Measurements from ENCODE around the gene BHLHE23. TPM values are rescaled to one million over a fixed set of nuclear protein-coding genes. Genes with fewer than 3 reads are reported as not detected.

Gene BHLHE23
- total RNA-seq, 2 donors from 2014 or later, result not detected

- TF ChIP-seq CTCF (IDR thresholded peaks at IDR 0.05) (no peak), POLR2A (IDR thresholded peaks at IDR 0.05) (no peak)
- Histone ChIP-seq H3K36me3 (replicated peaks in 1 of 2; ENCODE audit: insufficient read depth in 1 of 2, low read depth in 2 of 2) (no peaks in the 10 kb centered on the region), H3K27ac (no peak overlapping the region), H3K9me3 (no peaks in the 10 kb centered on the region), H3K4me1 (no peaks in the 10 kb centered on the region), H3K4me3 (no peak overlapping the region), H3K27me3 (no peaks in the 10 kb centered on the region)
- DNase-seq (no peak), ATAC-seq (no peak)
- 25 to 33% methylated on average over 13 to 20 of the region's 20 CpGs for WGBS, 2 donors
- intact Hi-C loops (cut with DNase I), result no loop called here
Measured at GRCh38 chr20:62997417-62998035, 9.2 kb downstream of the BHLHE23 start.

- no peak for ATAC-seq
- 63 to 67% methylated on average over 14 of the region's 14 CpGs for WGBS, 2 donors
- H3K27me3 ChIP-seq, result no peaks in the 10 kb centered on the region
- no peak overlapping the region for H3K27ac ChIP-seq
- H3K36me3 ChIP-seq (replicated peaks in 1 of 2; ENCODE audit: insufficient read depth in 1 of 2, low read depth in 2 of 2), result no peaks in the 10 kb centered on the region
- TF ChIP-seq POLR2A (IDR thresholded peaks at IDR 0.05), result no peak
- TF ChIP-seq CTCF (IDR thresholded peaks at IDR 0.05), result no peak
- no peaks in the 10 kb centered on the region for H3K9me3 ChIP-seq
- no peak for DNase-seq
- H3K4me3 ChIP-seq, result no peak overlapping the region
- H3K4me1 ChIP-seq, result no peaks in the 10 kb centered on the region
- intact Hi-C loops (cut with DNase I), result no loop called here
Measured at GRCh38 chr20:62996596-62996982, 10.2 kb downstream of the BHLHE23 start.

GRCh38 chr20:62995898-62996595 lies 10.7 kb downstream of the BHLHE23 start:
- Histone ChIP-seq H3K27me3 (no peaks in the 10 kb centered on the region), H3K4me3 (no peak overlapping the region), H3K9me3 (no peaks in the 10 kb centered on the region), H3K4me1 (no peaks in the 10 kb centered on the region), H3K36me3 (replicated peaks in 1 of 2; ENCODE audit: insufficient read depth in 1 of 2, low read depth in 2 of 2) (no peaks in the 10 kb centered on the region), H3K27ac (no peak overlapping the region)
- DNase-seq (no peak), ATAC-seq (no peak)
- TF ChIP-seq POLR2A (IDR thresholded peaks at IDR 0.05) (no peak), CTCF (IDR thresholded peaks at IDR 0.05) (no peak)
- intact Hi-C loops (cut with DNase I), result no loop called here
- 42 to 44% methylated on average over 6 to 25 of the region's 25 CpGs for WGBS, 2 donors

GRCh38 chr20:62995481-62995880 lies 11.3 kb downstream of the BHLHE23 start:
- no peak for TF ChIP-seq POLR2A (IDR thresholded peaks at IDR 0.05)
- TF ChIP-seq CTCF (IDR thresholded peaks at IDR 0.05), result no peak
- intact Hi-C loops (cut with DNase I), result no loop called here
- Histone ChIP-seq H3K9me3 (no peaks in the 10 kb centered on the region), H3K4me3 (no peak overlapping the region), H3K27ac (no peak overlapping the region), H3K36me3 (replicated peaks in 1 of 2; ENCODE audit: insufficient read depth in 1 of 2, low read depth in 2 of 2) (no peaks in the 10 kb centered on the region), H3K4me1 (no peaks in the 10 kb centered on the region), H3K27me3 (no peaks in the 10 kb centered on the region)
- 46 to 48% methylated on average over 10 to 11 of the region's 11 CpGs for WGBS, 2 donors
- no peak for DNase-seq
- ATAC-seq, result no peak

- DNase-seq (no peak), ATAC-seq (no peak)
- H3K27ac ChIP-seq, result no peak overlapping the region
- intact Hi-C loops (cut with DNase I), result no loop called here
- H3K4me3 ChIP-seq, result no peak overlapping the region
- H3K36me3 ChIP-seq (replicated peaks in 1 of 2; ENCODE audit: insufficient read depth in 1 of 2, low read depth in 2 of 2), result no peaks in the 10 kb centered on the region
- no peaks in the 10 kb centered on the region for H3K27me3 ChIP-seq
- H3K4me1 ChIP-seq, result no peaks in the 10 kb centered on the region
- 61 to 66% methylated on average over 18 to 19 of the region's 19 CpGs for WGBS, 2 donors
- no peaks in the 10 kb centered on the region for H3K9me3 ChIP-seq
- TF ChIP-seq POLR2A (IDR thresholded peaks at IDR 0.05), result no peak
- TF ChIP-seq CTCF (IDR thresholded peaks at IDR 0.05), result no peak
Measured at GRCh38 chr20:62994869-62995281, 11.9 kb downstream of the BHLHE23 start.

All from body of pancreas (tissue), 4 donors.